Liver (tissue), 3 donors: ENCODE data around the gene LBHD1.

ENCODE experiments used
- ATF3 ChIP-seq: IDR thresholded peaks from 2 replicates; pipeline ENCODE4 v1.6.1; 2016; ENCODE audit warnings: antibody characterized with exemption
- CTCF ChIP-seq: fragments of 150-350 bp; IDR thresholded peaks from 2 replicates; pipeline ENCODE4 v1.5.1; 2017; ENCODE audit warnings: improper control_type of control experiment, low read depth, low read length; ENCODE audit not compliant: missing input control
- EGR1 ChIP-seq, 2 donors: IDR thresholded peaks; 2 replicates each; pipeline ENCODE4 v1.6.1; 2016 to 2018; ENCODE audit warnings: antibody characterized with exemption in 2 of 2, low read depth in 2 of 2
- GABPA ChIP-seq, 2 donors: IDR thresholded peaks in 1 of 2; conservative IDR thresholded peaks in 1 of 2; 2 replicates each; pipeline ENCODE4 v1.6.1; 2016; ENCODE audit warnings: antibody characterized with exemption in 2 of 2, mild to moderate bottlenecking in 1 of 2, moderate library complexity in 1 of 2
- MAX ChIP-seq: IDR thresholded peaks from 2 replicates; pipeline ENCODE4 v1.6.1; 2016; ENCODE audit warnings: antibody characterized with exemption
- NR2F2 ChIP-seq: IDR thresholded peaks from 2 replicates; pipeline ENCODE4 v1.6.1; 2016; ENCODE audit warnings: antibody characterized with exemption
- RAD21 ChIP-seq, 2 donors: IDR thresholded peaks; 2 replicates each; pipeline ENCODE4 v1.6.1; 2016; ENCODE audit warnings: antibody characterized with exemption in 2 of 2, mild to moderate bottlenecking in 2 of 2
- REST ChIP-seq: IDR thresholded peaks from 2 replicates; pipeline ENCODE4 v1.6.1; 2016; ENCODE audit warnings: antibody characterized with exemption, mild to moderate bottlenecking
- RXRA ChIP-seq, 2 donors: IDR thresholded peaks; 2 replicates each; pipeline ENCODE4 v1.6.1; 2017 to 2018; ENCODE audit warnings: antibody characterized with exemption in 2 of 2, mild to moderate bottlenecking in 1 of 2
- SP1 ChIP-seq: IDR thresholded peaks from 2 replicates; pipeline ENCODE4 v1.6.1; 2018; ENCODE audit warnings: antibody characterized with exemption, mild to moderate bottlenecking
- TAF1 ChIP-seq: conservative IDR thresholded peaks from 2 replicates; pipeline ENCODE4 v1.6.1; 2016; ENCODE audit warnings: antibody characterized with exemption, mild to moderate bottlenecking
- ZBTB33 ChIP-seq: IDR thresholded peaks from 2 replicates; pipeline ENCODE4 v1.6.1; 2016; ENCODE audit warnings: antibody characterized with exemption
- donor health status: healthy.
- donor health status: healthy.

GRCh38 chr11:62680825-62681240 lies 8.8 kb upstream of the LBHD1 start:
- TF ChIP-seq TAF1: no peak
- TF ChIP-seq CTCF: peak; percentile 61
- TF ChIP-seq NR2F2: no peak
- TF ChIP-seq ZBTB33: no peak
- TF ChIP-seq MAX: no peak
- TF ChIP-seq SP1: no peak
- TF ChIP-seq RAD21 (IDR thresholded peaks at IDR 0.05): peak; percentile 77 to 79
- no peak for TF ChIP-seq REST
- TF ChIP-seq EGR1 (IDR thresholded peaks at IDR 0.05; ENCODE audit: low read depth in 2 of 2): no peak
- no peak for TF ChIP-seq ATF3
- no peak for TF ChIP-seq RXRA (IDR thresholded peaks at IDR 0.05)
- peak in 1 of 2 donors; percentile 14 for TF ChIP-seq GABPA (IDR thresholded peaks at IDR 0.05 in 1 of 2, conservative IDR thresholded peaks at IDR 0.05 in 1 of 2)
